GM06990 (cell line): ENCODE measurements around the gene ETV5.

ENCODE experiments used
- DNase-seq: peaks from one replicate; pipeline ENCODE4 v3.0.0-alpha.2; 2011; ENCODE audit not compliant: insufficient read length; ENCODE audit errors: extremely low read depth
- H3K27me3 ChIP-seq: replicated peaks from 2 replicates; pipeline ENCODE4 v1.6.0; 2011; ENCODE audit warnings: low read length; ENCODE audit not compliant: control insufficient read depth, insufficient read depth
- H3K36me3 ChIP-seq: 2 replicates; pipeline ENCODE4 v1.5.1; 2011; ENCODE audit warnings: low read length; ENCODE audit not compliant: control insufficient read depth, insufficient read depth
- H3K4me3 ChIP-seq: replicated peaks from 2 replicates; pipeline ENCODE4 v1.5.1; 2011; ENCODE audit warnings: low read depth, mild to moderate bottlenecking, control low read depth, low read length
- CTCF ChIP-seq: IDR thresholded peaks from 2 replicates; pipeline ENCODE4 v1.5.1; 2011; ENCODE audit warnings: low read length, control low read depth, mild to moderate bottlenecking, inconsistent platforms; ENCODE audit not compliant: insufficient read depth, poor library complexity, severe bottlenecking

Gene ETV5

GRCh38 chr3:186107215-186108105, 1.4 kb downstream of the ETV5 start:
- Histone ChIP-seq H3K36me3 (peaks cover 2% of the 10 kb centered on the region; the same call in 1 of the 2 replicates), H3K27me3 (no peaks in the 10 kb centered on the region), H3K4me3 (peak overlapping the region; percentile 80)
- TF ChIP-seq CTCF = no peak
- peak; percentile 61 for DNase-seq

GRCh38 chr3:186105543-186105942, 3.3 kb downstream of the ETV5 start:
- no peak for DNase-seq
- TF ChIP-seq CTCF = no peak
- no peak overlapping the region for H3K4me3 ChIP-seq
- peaks cover 2% of the 10 kb centered on the region; the same call in 1 of the 2 replicates for H3K36me3 ChIP-seq
- H3K27me3 ChIP-seq = no peaks in the 10 kb centered on the region

GRCh38 chr3:186102687-186103086, 6.2 kb downstream of the ETV5 start:
- TF ChIP-seq CTCF = no peak
- no peaks in the 10 kb centered on the region for H3K27me3 ChIP-seq
- no peak for DNase-seq
- H3K36me3 ChIP-seq = peaks cover 2% of the 10 kb centered on the region; the same call in 1 of the 2 replicates
- no peak overlapping the region for H3K4me3 ChIP-seq

- TF ChIP-seq CTCF = no peak
- Histone ChIP-seq H3K27me3 (no peaks in the 10 kb centered on the region), H3K4me3 (no peak overlapping the region), H3K36me3 (peaks cover 2% of the 10 kb centered on the region; the same call in 1 of the 2 replicates)
- no peak for DNase-seq
Observed at GRCh38 chr3:186100398-186100797, 8.5 kb downstream of the ETV5 start.

- H3K4me3 ChIP-seq = no peak overlapping the region
- DNase-seq = no peak
- peaks cover 2% of the 10 kb centered on the region; the same call in 1 of the 2 replicates for H3K36me3 ChIP-seq
- H3K27me3 ChIP-seq = no peaks in the 10 kb centered on the region
- TF ChIP-seq CTCF = no peak
Observed at GRCh38 chr3:186099178-186099577, 9.7 kb downstream of the ETV5 start.
